Activated T-cell treated with anti-CD3 and anti-CD28 coated beads for 24 hours (primary cell): ENCODE data around the gene MBL2.

Experiments
- DNase-seq: peaks from one replicate; pipeline ENCODE4 v3.0.0-alpha.2; 2020; ENCODE audit warnings: low read depth

Gene MBL2

DNA sequence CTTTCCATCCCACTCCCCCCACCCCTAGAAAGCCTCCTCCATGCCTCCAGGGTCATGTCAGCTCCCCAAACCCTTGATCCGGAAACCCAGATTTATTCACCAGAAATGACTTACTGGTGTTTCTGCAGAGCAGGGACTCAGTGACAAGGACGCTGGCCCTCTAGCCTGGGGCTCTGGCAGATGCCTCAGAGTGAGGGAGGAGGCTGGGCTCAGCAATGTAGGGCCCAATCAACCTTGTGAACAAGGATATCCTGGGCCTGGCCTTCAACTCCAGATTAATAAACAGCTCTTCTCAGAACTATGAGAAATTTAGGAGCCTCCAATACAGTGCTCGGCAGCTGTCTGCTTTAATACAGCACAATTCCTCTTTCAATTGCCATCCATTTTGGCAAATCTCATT is at the start of gene MBL2:
Gene MBL2 (minus strand): TSS at position 162 of the 400 bp plus-strand sequence. CDS start 1,149 bp downstream, outside the sequence.
- DNase-seq = no peak

DNA sequence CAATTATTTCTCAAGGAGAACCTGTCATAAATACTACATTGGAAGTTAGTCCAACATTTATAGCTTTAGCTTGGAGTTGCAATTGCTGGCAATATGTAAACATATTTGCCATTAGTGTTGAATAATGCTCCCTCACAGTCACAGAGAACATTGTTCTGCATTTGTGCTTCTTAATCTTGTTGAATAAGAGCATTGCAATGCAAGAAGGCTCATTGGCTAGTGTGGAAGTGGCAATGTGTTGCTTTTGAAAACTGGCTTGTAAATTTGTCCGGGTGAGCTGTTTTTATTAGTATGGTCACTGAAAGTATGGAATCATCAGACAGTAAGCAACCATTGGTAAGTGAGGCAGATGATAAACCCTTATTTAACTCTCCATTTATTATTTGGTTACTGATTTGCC is 47.7 kb upstream of the MBL2 start:
- no peak for DNase-seq

DNA sequence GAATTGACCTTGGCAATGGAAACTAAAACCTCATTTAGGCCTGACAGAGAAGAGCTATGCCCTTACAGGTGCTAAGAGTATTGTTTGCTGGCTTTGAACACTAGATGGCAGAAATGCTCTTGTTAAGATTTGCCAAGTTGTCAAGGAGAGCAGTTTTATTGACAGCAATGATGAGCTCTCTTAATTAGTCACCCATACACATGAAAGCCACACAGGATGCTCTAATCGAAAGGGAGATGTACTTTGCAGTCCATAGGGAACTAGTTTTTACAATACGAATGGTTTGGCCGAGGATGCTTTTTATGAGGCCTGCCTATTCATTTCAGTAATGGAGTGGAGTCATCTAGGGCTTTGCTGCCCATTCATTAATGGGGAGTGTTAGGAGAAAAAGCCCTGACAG is 45.4 kb upstream of the MBL2 start:
- no peak for DNase-seq

GRCh38 chr10:52814506-52814905 is 41.9 kb upstream of the MBL2 start:
- DNase-seq = no peak

DNA sequence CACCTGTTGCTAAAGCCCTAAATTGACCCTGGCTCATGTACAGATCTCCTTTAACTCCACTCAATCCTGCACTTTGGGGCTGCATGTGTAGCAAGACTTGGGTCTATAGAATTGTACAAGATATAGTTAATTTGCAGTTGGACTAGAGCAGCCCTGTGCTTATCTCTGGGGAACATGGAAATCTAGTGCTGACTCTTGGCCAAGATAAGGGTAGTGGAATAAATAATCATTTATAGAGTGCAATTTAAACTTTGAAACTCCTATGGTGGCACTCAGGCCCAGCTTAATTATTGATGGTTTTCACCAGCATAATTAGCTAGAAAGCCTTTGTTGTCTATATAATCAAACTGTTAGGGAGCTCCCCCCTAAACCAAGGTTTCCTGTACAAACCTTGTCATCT is 39.2 kb upstream of the MBL2 start:
- DNase-seq = no peak

DNA sequence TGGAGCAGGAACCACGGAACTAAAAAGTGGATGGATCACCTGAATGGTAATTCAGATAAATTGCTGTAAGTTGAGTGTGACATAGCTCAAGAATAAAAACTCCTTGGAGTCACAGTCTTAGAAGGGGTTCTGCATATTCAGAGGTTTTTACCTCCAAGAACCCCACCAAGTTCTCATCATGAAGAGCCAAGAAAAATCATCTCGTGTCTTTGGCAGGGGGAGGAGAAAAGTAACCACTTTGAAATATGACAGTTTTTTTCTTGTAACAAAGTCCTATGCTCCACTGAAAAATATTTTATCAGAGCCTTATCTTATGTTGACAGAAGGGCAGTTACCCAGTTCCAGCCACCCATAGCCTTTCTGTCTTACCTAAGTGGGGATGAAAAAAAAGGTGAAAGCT is 38.2 kb upstream of the MBL2 start:
- DNase-seq = no peak

DNA sequence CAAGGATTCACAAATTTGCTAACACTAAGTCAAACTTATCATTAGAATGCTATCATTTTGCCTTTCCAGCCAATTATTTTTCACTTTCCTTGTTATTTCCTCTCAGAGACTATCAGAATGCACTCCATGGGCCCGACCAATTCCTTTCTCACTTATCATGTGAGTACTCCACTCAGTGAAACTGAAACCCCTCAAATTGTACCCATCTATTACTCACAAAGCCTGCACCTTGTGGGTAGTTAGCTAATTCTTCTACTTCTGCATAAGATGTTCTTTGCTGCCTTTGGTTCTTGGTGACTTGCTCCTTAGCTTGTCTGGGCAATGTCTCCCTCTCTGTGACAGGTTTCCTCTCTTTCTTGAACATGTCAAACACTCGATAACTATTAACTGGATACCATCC is 35.2 kb upstream of the MBL2 start:
- DNase-seq = no peak

DNA sequence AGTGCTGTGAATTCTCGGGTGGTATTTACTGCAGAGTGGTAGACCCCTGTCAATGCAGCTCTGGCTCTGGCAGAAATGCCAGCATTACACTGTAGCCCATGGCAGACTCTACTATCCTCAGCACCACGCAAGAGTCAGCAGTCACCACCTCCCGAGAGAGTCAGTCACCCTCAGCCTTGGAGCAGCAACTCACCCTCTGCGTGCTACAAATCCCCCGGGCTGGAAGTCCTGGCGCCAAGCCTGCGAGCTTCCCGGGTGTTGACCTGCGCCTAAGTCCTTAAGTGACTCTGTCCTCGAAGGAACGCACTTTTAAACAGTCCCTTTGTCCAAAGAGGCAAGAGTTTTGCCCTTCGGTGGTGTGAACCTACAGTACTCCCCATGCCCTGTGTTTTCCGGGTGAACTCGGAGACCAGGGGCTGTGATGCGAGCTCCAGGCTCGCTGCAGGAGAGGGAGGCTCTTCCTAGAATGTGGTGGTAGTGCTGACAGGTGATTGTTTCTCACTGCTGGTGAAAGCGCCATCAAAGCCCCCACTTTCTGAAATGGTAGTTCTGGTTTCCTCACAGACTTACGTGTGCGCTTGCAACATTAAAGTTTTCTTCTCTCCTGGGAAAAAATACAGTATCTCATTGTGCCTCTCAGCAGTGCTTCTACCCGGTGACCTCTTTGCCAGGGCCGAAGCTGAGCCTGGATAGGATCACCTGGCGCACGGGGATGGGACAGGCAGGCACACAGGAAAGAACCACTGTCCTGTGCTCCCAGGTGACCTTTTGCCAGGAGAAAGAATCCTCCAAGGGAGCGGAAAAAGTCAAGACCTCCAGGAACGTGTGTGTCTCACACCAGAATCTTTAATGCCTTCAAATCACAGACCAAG is 33.1 kb upstream of the MBL2 start:
- no peak for DNase-seq

- no peak for DNase-seq
Observed at GRCh38 chr10:52801947-52802346, 29.4 kb upstream of the MBL2 start.

DNA sequence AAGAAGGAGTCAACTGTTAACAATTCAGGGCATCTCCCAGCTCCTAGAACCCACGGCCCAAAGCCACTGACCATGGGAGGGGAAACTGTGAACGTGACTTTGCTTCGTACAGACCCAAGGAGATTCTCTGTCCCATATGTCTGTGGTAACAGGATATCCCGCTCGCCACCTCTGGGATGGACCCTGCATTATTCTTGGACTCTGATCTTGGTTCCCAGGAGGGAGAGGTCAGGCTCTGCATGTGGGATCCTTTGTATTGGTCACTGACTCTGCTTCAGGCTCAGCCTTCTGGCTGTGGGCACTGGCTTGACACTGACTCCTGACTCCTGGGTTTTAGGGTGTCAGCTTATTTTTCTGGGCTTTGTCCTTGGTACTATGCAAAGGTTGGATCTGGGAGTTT is 13.5 kb upstream of the MBL2 start:
- DNase-seq = no peak

- DNase-seq = no peak
Observed at GRCh38 chr10:52785418-52785817, 12.8 kb upstream of the MBL2 start.

- no peak for DNase-seq
Observed at GRCh38 chr10:52783726-52784125, 11.1 kb upstream of the MBL2 start.

GRCh38 chr10:52782554-52782953 is 10.0 kb upstream of the MBL2 start:
- no peak for DNase-seq

GRCh38 chr10:52780391-52781155 is 8.0 kb upstream of the MBL2 start:
- no peak for DNase-seq

DNA sequence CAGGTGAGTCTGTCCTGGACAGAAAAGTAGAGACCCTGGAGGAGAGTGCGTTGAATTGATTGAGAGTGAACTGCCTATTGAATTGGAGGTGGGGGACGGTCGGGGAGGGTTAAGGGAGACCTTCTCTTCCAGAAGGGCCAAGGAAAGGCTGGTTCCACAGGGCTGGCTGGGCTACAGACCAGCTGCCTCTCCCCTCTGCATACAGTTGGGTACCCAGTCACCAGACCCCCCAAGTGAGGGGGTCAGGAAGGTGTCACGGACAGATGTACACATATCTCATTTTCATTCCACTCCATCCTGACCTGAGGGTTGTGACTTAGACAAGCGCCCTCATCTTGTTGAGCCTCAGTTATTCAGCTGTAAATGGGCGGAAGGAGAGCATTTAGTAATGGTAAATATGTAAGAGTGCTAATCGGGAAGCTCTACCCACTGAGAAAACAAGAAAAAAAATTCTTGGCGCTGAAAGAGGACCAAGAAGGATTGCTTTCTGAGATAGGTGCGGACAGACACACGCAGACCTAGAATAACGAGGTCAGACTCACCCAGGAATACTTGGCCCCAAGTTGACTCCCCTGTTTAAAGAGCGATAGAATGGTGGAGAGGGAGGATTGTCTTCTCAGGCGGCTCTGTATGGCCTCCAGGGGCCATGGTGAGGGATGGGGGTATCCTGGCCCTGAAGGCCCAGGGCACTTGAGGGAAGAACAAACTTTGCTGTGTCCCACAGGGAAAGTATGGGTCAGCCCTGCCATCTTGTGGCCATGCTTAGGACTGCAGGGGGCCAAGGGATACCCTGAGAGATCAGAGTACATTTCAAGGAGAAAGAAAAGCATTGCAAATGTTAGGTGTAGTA is 7.2 kb upstream of the MBL2 start:
- DNase-seq = no peak

DNA sequence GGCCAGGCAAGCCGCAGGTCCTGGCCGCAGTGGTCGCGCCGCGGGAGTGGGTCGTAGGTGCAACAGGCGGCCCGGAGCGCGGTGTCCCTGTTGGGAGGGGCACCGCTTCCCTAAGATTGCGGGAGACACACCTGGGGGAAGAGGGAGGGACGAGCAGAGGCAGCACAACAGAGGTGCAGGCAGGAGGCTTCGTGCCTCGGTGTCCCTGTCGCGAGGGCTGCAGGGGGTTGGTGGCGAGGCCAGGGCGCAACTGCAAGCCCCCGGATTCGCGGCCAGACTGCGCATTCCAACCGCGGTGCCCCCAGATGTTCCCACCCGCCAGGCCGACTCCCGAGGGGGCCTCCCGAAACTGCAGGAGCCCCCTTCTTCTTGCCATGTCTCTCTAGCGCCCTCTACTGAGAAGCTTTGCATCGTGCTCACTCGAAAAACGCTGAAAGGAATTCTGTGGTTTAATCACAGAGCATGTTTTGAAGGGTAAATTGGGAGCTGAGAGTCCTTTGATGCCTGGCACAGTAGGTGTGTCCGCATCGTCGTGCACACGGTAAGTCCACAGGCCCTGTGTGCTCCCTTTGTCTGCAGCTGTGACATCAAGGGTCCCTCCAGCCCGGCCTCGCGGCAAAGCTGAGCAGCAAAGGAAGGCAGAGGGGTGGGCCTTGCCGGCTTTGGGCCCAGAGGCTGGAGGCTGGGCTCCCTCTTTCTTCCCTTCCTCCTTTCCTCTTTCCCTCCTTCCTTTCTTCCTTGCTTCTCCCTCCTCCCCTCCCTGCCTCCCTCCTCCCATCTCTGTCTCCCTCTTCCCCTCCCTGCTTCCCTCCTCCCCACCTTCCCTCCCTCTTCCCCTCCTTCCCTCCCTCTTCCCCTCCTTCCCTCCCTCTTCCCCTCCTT is 6.2 kb upstream of the MBL2 start:
- DNase-seq = no peak

DNA sequence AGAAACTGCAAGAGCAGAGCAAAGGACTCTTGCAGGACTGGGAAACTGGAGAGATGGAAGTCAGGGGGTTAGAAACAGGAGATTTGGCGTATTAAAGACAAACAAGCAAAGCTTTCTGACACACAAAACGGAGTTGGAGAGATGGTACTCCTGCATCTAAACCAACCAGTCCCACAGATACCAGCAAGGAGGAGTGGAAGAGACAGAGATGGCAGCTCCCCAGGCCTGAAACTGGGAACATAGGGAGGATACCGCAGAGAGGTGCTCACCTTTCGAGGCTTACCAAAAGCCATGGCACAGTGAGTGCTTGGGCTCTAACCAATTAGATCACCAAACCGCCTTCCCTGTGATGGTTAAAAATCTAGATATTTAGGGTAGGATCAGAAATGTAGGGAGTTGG is 4.8 kb upstream of the MBL2 start:
- DNase-seq = no peak

DNA sequence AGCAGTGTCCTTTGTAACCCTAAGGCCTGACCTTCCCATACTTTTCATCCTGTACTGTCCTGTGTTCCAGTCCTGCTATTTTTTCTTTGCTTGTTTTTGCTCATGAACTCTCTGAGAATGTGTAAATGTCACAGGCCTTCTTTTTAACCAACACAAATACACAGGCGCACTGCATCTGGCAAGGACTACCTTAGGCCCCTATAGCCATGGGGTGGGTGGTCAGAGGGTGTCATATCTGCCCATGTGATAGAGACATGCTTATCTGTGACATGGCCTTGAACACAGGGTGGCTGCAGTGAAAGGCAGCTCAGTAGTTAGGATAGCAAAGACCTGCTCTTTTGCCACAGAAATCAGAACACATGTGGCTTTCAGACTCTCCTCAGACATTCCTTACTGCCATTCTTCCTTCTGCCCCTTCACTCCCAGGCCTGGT is 3.9 kb upstream of the MBL2 start:
- DNase-seq = no peak

DNA sequence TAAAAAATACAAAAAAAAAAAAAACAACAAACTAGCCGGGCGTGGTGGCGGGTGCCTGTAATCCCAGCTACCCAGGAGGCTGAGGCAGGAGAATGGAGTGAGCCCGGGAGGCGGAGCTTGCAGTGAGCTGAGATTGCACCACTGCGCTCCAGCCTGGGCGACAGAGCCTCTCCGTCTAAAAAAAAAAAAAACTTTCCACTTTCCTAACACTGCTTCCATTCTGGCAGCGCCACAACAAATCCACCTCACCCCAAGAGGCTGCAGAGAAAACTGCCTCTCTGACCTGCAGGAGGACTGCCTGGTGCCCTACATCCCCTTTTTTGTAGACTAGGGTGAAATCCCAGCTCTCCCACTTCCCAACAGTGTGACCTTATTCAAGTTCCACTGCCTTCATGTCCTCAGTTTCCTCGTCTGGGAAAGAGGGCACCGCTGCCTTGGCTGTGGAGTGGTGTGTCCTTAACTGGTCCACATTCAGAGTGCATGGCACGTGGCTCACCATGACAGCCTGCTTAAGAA is 2.6 kb upstream of the MBL2 start:
- no peak for DNase-seq

DNA sequence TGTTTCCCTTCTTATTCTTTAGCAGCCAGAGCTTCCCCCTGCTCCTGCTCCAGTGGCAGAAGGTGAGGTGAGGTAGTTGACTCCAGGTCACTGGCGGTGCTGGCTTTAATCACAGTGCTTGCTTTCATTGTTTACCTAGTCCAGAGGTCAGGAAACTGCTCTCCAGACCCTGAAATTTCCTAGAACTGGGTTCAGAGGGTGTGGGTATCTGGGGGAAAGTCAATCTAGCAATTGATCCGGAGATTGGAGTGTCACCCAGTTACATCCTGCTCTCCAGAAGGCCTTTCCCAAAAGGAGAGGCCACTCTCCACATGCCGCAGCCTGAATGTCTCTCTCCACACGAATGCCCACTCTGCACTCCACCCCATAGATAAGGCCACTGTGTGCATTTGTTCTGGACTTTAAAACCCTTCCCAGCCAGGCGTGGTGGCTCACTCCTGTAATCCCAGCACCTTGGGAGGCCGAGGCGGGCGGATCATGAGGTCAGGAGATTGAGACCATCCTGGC is 2.1 kb upstream of the MBL2 start:
- no peak for DNase-seq

- DNase-seq = no peak
Observed at GRCh38 chr10:52774182-52774581, 1.6 kb upstream of the MBL2 start.
